H1 (cell line): ENCODE results near the gene SHQ1. TPM values are rescaled to one million over a fixed set of nuclear protein-coding genes. Genes with fewer than 3 reads are reported as not detected.
"Not testable (repeated sequence)": the region's sequence is repeated elsewhere in the genome, so short reads cannot be mapped to it uniquely, and the experiment has no call there.

Experiments
- CTCF ChIA-PET: fragments of 300-600 bp; sonication (Branson Sonifier 250); formaldehyde crosslinking; loops from one replicate; lab custom pipeline; 2021; ENCODE audit not compliant: partially characterized antibody; lab: Charles Lee
- POLR2A ChIA-PET: fragments of 300-600 bp; sonication (Branson Sonifier 250); formaldehyde crosslinking; loops from one replicate; lab custom pipeline; 2021; ENCODE audit warnings: inconsistent platforms; ENCODE audit not compliant: partially characterized antibody; lab: Charles Lee
- DNase-seq, 2 experiments: peaks; one replicate each; pipeline versions ENCODE4 v3.0.0 to v3.0.0-alpha.2; 2010 to 2022; ENCODE audit warnings: low spot score in 2 of 2, low read depth in 1 of 2, mixed read lengths in 1 of 2
- FAIRE-seq: peaks from 2 replicates; lab custom pipeline; 2011; peaks lifted over from hg19 to GRCh38; lab: Jason Lieb, UNC
- H2AFZ ChIP-seq: 2 replicates; pipeline ENCODE4 v1.8.1; 2012; ENCODE audit warnings: low read length, inconsistent platforms
- H2AK5ac ChIP-seq: 2 replicates; pipeline ENCODE4 v1.6.1; 2013; ENCODE audit warnings: low read depth, low read length
- H2BK120ac ChIP-seq: replicated peaks from 2 replicates; pipeline ENCODE3; 2013; ENCODE audit warnings: low read depth, low read length, inconsistent platforms
- H2BK12ac ChIP-seq: 2 replicates; pipeline ENCODE4 v1.6.1; 2013; ENCODE audit warnings: low read depth, low read length
- H2BK15ac ChIP-seq: 2 replicates; pipeline ENCODE4 v1.6.1; 2013; ENCODE audit warnings: low read length
- H2BK20ac ChIP-seq: 2 replicates; pipeline ENCODE4 v1.6.1; 2013; ENCODE audit warnings: low read length
- H2BK5ac ChIP-seq: 2 replicates; pipeline ENCODE4 v1.6.1; 2013; ENCODE audit warnings: low read depth, low read length
- H3K14ac ChIP-seq: 2 replicates; pipeline ENCODE4 v1.6.1; 2013; ENCODE audit warnings: inconsistent platforms; ENCODE audit not compliant: insufficient read length
- H3K18ac ChIP-seq: 2 replicates; pipeline ENCODE4 v1.6.1; 2013; ENCODE audit warnings: low read length; ENCODE audit errors: extremely low read depth
- H3K23ac ChIP-seq: 2 replicates; pipeline ENCODE4 v1.6.1; 2013; ENCODE audit warnings: inconsistent platforms; ENCODE audit not compliant: insufficient read length
- H3K23me2 ChIP-seq: 2 replicates; pipeline ENCODE4 v1.6.1; 2013; ENCODE audit warnings: low read depth, low read length
- H3K27ac ChIP-seq: 2 replicates; pipeline ENCODE4 v1.6.1; 2011; ENCODE audit warnings: low read depth, low read length, inconsistent platforms
- H3K27me3 ChIP-seq, 4 experiments: replicated peaks in 1 of 4; 1 replicate in 1 of 4; 2 replicates in 3 of 4; pipeline versions ENCODE4 v1.6.1 to v1.8.1; 2011 to 2013; ENCODE audit warnings: low read length in 3 of 4, mild to moderate bottlenecking in 3 of 4, inconsistent platforms in 2 of 4, mixed read lengths in 2 of 4, moderate library complexity in 1 of 4; ENCODE audit not compliant: control insufficient read depth in 3 of 4, insufficient read depth in 3 of 4; ENCODE audit errors: extremely low read depth in 1 of 4
- H3K36me3 ChIP-seq, 4 experiments: 2 replicates each; pipeline versions ENCODE4 v1.6.1 to v1.8.1; 2011 to 2013; ENCODE audit warnings: mild to moderate bottlenecking in 4 of 4, low read length in 3 of 4, moderate library complexity in 2 of 4, control low read depth in 1 of 4, inconsistent platforms in 1 of 4; ENCODE audit not compliant: insufficient read depth in 4 of 4, control insufficient read depth in 2 of 4
- H3K4ac ChIP-seq: replicated peaks from 2 replicates; pipeline ENCODE3; 2013; ENCODE audit warnings: low read length, low read depth, mixed read lengths, inconsistent platforms; ENCODE audit not compliant: insufficient read length
- H3K4me1 ChIP-seq, 4 experiments: replicated peaks in 1 of 4; 1 replicate in 1 of 4; 2 replicates in 3 of 4; pipeline versions ENCODE4 v1.6.1 to v1.8.1; 2011 to 2013; ENCODE audit warnings: low read length in 3 of 4, inconsistent platforms in 2 of 4, mixed read lengths in 1 of 4; ENCODE audit not compliant: insufficient read depth in 4 of 4, control insufficient read depth in 3 of 4
- H3K4me2 ChIP-seq, 2 experiments: 2 replicates each; pipeline versions ENCODE4 v1.6.1 to v1.8.1; 2011 to 2013; ENCODE audit warnings: low read depth in 2 of 2, low read length in 2 of 2, control low read depth in 1 of 2, inconsistent platforms in 1 of 2, mild to moderate bottlenecking in 1 of 2; ENCODE audit not compliant: insufficient read depth in 1 of 2
- H3K4me3 ChIP-seq, 4 experiments: fragments of 200-600, 300-600 bp in 1 of 4; sonication (generic), shearing (Covaris generic), sonication (Bioruptor Twin) in 1 of 4; 2 replicates each; pipeline versions ENCODE4 v1.5.1 to v1.8.1; 2011 to 2016; ENCODE audit warnings: low read length in 4 of 4, low read depth in 3 of 4, control low read depth in 2 of 4, inconsistent platforms in 2 of 4, mild to moderate bottlenecking in 2 of 4, mixed read lengths in 1 of 4, moderate library complexity in 1 of 4; ENCODE audit not compliant: insufficient read depth in 2 of 4; ENCODE audit errors: extremely low read depth in 1 of 4
- H3K56ac ChIP-seq: replicated peaks from 2 replicates; pipeline ENCODE3; 2013; ENCODE audit warnings: low read depth, mild to moderate bottlenecking, mixed read lengths, low read length, inconsistent platforms; ENCODE audit not compliant: insufficient read length
- H3K79me1 ChIP-seq: 2 replicates; pipeline ENCODE4 v1.6.1; 2013; ENCODE audit warnings: low read depth, low read length, control low read depth
- H3K79me2 ChIP-seq, 2 experiments: 2 replicates each; pipeline versions ENCODE4 v1.6.1 to v1.8.1; 2012 to 2013; ENCODE audit warnings: low read length in 2 of 2, mild to moderate bottlenecking in 2 of 2, inconsistent platforms in 1 of 2; ENCODE audit not compliant: insufficient read depth in 2 of 2, control insufficient read depth in 1 of 2
- H3K9ac ChIP-seq, 4 experiments: replicated peaks in 1 of 4; 1 replicate in 1 of 4; 2 replicates in 3 of 4; pipeline versions ENCODE4 v1.6.1 to v1.8.1; 2011 to 2013; ENCODE audit warnings: low read depth in 3 of 4, low read length in 3 of 4, control low read depth in 2 of 4, mild to moderate bottlenecking in 2 of 4, moderate library complexity in 2 of 4, inconsistent platforms in 1 of 4; ENCODE audit errors: extremely low read depth in 1 of 4
- H3K9me3 ChIP-seq, 2 experiments: 2 replicates each; pipeline versions ENCODE4 v1.6.1 to v1.8.1; 2012 to 2013; ENCODE audit warnings: mild to moderate bottlenecking in 2 of 2, moderate library complexity in 2 of 2, control low read depth in 1 of 2, inconsistent platforms in 1 of 2, low read depth in 1 of 2, low read length in 1 of 2, mixed read lengths in 1 of 2; ENCODE audit not compliant: insufficient read depth in 2 of 2
- H4K20me1 ChIP-seq, 2 experiments: replicated peaks in 1 of 2; 2 replicates each; pipeline versions ENCODE3 to v1.8.1; 2011 to 2013; ENCODE audit warnings: inconsistent platforms in 2 of 2, low read length in 2 of 2, mild to moderate bottlenecking in 1 of 2; ENCODE audit not compliant: insufficient read depth in 2 of 2, control insufficient read depth in 1 of 2
- H4K5ac ChIP-seq: 2 replicates; pipeline ENCODE4 v1.6.1; 2013; ENCODE audit warnings: low read length, low read depth, mixed read lengths, inconsistent platforms; ENCODE audit not compliant: insufficient read length
- H4K8ac ChIP-seq: 2 replicates; pipeline ENCODE4 v1.8.0; 2013; ENCODE audit warnings: mild to moderate bottlenecking, moderate library complexity, low read length, inconsistent platforms; ENCODE audit not compliant: insufficient read depth; ENCODE audit errors: extremely low read depth
- H4K91ac ChIP-seq: replicated peaks from 2 replicates; pipeline ENCODE3; 2013; ENCODE audit warnings: low read length, mixed read lengths, inconsistent platforms; ENCODE audit not compliant: insufficient read length
- WGBS, 2 experiments: shearing (Covaris generic) in 1 of 2; methylation state at CpG; one replicate each; pipeline versions ENCODE4 v1.1.6 to v1.1.7; 2013 to 2015; ENCODE audit warnings: low lambda C conversion rate in 2 of 2, mixed read lengths in 2 of 2, inconsistent platforms in 1 of 2, low coverage in 1 of 2, missing lambda C conversion rate in 1 of 2; ENCODE audit not compliant: insufficient replicate concordance in 2 of 2, insufficient coverage in 1 of 2, insufficient read length in 1 of 2; ENCODE audit errors: extremely low coverage in 1 of 2, missing lambda C conversion rate in 1 of 2; 5-methylcytosine and 5-hydroxymethylcytosine counted together
- polyA plus RNA-seq, 7 experiments: library from polyadenylated mRNA; depleted of rRNA in 3 of 7; stranded (reverse) in 5 of 7; unstranded in 2 of 7; fragments of >200 nt in 5 of 7; fragments of 200-250 nt in 2 of 7; gene quantifications; 1 replicate in 5 of 7; 2 replicates in 1 of 7; 4 replicates in 1 of 7; pipeline versions ENCODE4 v1.2.1 to v1.2.3, GENCODE V29; 2011 to 2013; ENCODE audit warnings: missing spikeins in 2 of 7, mixed read lengths in 2 of 7
- total RNA-seq: library from RNA; stranded (reverse); fragmentation: NEBNext Ultra II Directional; extraction: Animal tissue kit (Norgen Biotek cat#: 25700); gene quantifications from 2 replicates; pipeline ENCODE4 v1.2.1, GENCODE V29; 2021

SHQ1 gene
- total and polyA plus RNA-seq, 2 of the 8 experiments (the other 6 are each of a cell fraction or from before 2014, with no cell fraction given), result 10.7 to 34.4 TPM

DNA sequence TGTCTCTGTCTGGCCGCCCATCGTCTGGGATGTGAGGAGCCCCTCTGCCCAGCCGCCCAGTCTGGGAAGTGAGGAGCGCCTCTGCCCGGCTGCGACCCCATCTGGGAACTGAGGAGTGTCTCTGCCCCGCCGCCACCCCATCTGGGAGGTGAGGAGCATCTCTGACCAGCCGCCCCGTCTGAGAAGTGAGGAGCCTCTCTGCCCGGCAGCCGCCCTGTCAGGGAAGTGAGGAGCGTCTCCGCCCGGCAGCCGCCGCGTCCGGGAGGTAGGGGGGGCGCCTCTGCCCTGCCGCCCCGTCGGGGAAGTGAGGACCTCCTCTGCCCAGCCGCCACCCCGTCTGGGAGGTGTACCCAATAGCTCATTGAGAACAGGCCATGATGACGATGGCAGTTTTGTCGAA, 60.0 kb downstream of the SHQ1 start:
- H3K79me1 ChIP-seq, H3K4me1 ChIP-seq, H3K4me3 ChIP-seq, H3K14ac ChIP-seq, H3K4ac ChIP-seq, H2AFZ ChIP-seq, CTCF ChIA-PET, H3K23ac ChIP-seq, H2BK20ac ChIP-seq, H2AK5ac ChIP-seq, H2BK12ac ChIP-seq, H3K4me2 ChIP-seq, H3K27me3 ChIP-seq, H4K8ac ChIP-seq, H3K9ac ChIP-seq, H3K36me3 ChIP-seq, H2BK15ac ChIP-seq, H4K20me1 ChIP-seq, H4K5ac ChIP-seq, H2BK120ac ChIP-seq, H3K79me2 ChIP-seq, H3K18ac ChIP-seq, H2BK5ac ChIP-seq, H3K23me2 ChIP-seq, FAIRE-seq, POLR2A ChIA-PET, H4K91ac ChIP-seq, H3K27ac ChIP-seq, H3K56ac ChIP-seq, DNase-seq: not testable (repeated sequence)
- 95% methylated on average over 9 of the region's 27 CpGs; no CpG with 5 or more reads in 1 of the 2 experiments for WGBS, 2 experiments
- H3K9me3 ChIP-seq, result peaks cover 0 to 11% of the 10 kb centered on the region in 2 experiments; a peak in 1 of 4 replicates
